ENCODE results near the gene ALG11.

ALG11 gene

GRCh38 chr13:51997641-51998330 lies 14.4 kb upstream of the ALG11 start:
- no peak for DNase-seq

- no peak for DNase-seq
These were observed 13.3 kb upstream of the ALG11 start for GRCh38 chr13:51998723-51999509.

- no peak for DNase-seq
These were observed 12.7 kb upstream of the ALG11 start for GRCh38 chr13:51999510-51999911.

- DNase-seq, result no peak
These were observed 12.3 kb upstream of the ALG11 start for GRCh38 chr13:51999921-52000320.

GRCh38 chr13:52001120-52001731 lies 11.0 kb upstream of the ALG11 start:
- DNase-seq, result peak; percentile 20

GRCh38 chr13:52002361-52002760 lies 9.8 kb upstream of the ALG11 start:
- no peak for DNase-seq

GRCh38 chr13:52003541-52003940 lies 8.7 kb upstream of the ALG11 start:
- no peak for DNase-seq

GRCh38 chr13:52004511-52005170 lies 7.6 kb upstream of the ALG11 start:
- no peak for DNase-seq

GRCh38 chr13:52005841-52006522 lies 6.2 kb upstream of the ALG11 start:
- no peak for DNase-seq

- no peak for DNase-seq
These were observed 5.5 kb upstream of the ALG11 start for GRCh38 chr13:52006523-52007245.

- DNase-seq, result no peak
These were observed 2.3 kb upstream of the ALG11 start for GRCh38 chr13:52009946-52010345.

- DNase-seq, result no peak
These were observed 1.1 kb upstream of the ALG11 start, which contains the start of gene ATP7B for GRCh38 chr13:52010890-52011631. Gene ATP7B, minus strand, starts transcription at chr13:52011450. Its CDS starts 113 bp downstream, at chr13:52011337.

- DNase-seq, result no peak
These were observed 276 bp downstream of the ALG11 start for GRCh38 chr13:52012512-52012836.

GRCh38 chr13:52016296-52016695 lies 4.1 kb downstream of the ALG11 start:
- no peak for DNase-seq

- no peak for DNase-seq
These were observed 8.0 kb downstream of the ALG11 start for GRCh38 chr13:52020191-52020590.

- DNase-seq, result no peak
These were observed 10.2 kb downstream of the ALG11 start for GRCh38 chr13:52022356-52022755.

GRCh38 chr13:52024481-52024880 lies 12.3 kb downstream of the ALG11 start, which contains the start of gene UTP14C:
Gene UTP14C, plus strand, starts transcription at chr13:52024691. Its CDS starts 4,114 bp downstream, at chr13:52028805.
- no peak for DNase-seq

- no peak for DNase-seq
These were observed 13.5 kb downstream of the ALG11 start for GRCh38 chr13:52025475-52026245.

GRCh38 chr13:52026246-52026626 lies 14.0 kb downstream of the ALG11 start:
- no peak for DNase-seq

GRCh38 chr13:52027832-52028231 lies 15.6 kb downstream of the ALG11 start:
- DNase-seq, result no peak

GRCh38 chr13:52029569-52029968 lies 17.4 kb downstream of the ALG11 start:
- peak; percentile 15 for DNase-seq

Measured in NCI-H2029 treated with DMSO at 0.1 percent for 48 hours (cell line).